ENCODE data around the gene ACP3. TPM values are rescaled to one million over a fixed set of nuclear protein-coding genes. Genes with fewer than 3 reads are reported as not detected.

The ACP3 gene
- total RNA-seq, 2 donors from 2014 or later, result 8.1 to 23.5 TPM

- H3K36me3 ChIP-seq, result no peaks in the 10 kb centered on the region
- intact Hi-C loops (cut with DNase I), result no loop called here
Measured at GRCh38 chr3:132283440-132283839, 33.8 kb upstream of the ACP3 start.

DNA sequence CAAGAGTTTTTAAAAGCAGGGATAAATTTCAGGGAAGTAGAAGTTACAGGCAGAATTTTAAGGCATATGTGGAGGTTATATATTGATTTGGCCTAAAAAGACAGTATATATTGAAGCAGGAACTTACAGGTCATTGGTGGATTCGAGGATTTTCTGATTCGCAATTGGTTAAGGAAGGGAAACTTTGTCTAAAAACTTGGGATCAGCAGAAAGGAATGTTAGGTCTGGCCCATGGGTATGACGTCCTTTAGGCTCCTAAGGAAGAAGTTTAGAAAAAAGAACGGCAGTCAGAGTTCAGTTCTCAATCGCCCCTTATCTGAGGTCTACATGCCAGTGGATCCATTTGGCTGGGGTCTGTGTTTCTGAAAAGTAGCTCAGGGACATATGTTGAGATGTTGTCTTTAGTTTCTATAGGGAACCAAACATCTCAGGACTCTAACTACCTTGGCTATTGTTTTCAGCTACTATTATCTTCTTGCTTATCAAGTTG is 33.2 kb upstream of the ACP3 start:
- Histone ChIP-seq H3K4me1 (no peaks in the 10 kb centered on the region), H3K9ac (ENCODE audit: low read depth in 2 of 2, low read length in 2 of 2) (no peak overlapping the region), H3K27me3 (no peaks in the 10 kb centered on the region), H3K9me3 (no peaks in the 10 kb centered on the region), H3K36me3 (no peaks in the 10 kb centered on the region), H3K27ac (no peak overlapping the region), H3K4me3 (no peak overlapping the region)
- no peak for DNase-seq
- TF ChIP-seq CTCF (IDR thresholded peaks at IDR 0.05), result no peak
- intact Hi-C loops (cut with DNase I), result no loop called here

More at GRCh38 chr3:132283440-132283839, 33.8 kb upstream of the ACP3 start:
- no peak for DNase-seq
- no peak overlapping the region for H3K9ac ChIP-seq (ENCODE audit: low read depth in 2 of 2, low read length in 2 of 2)
- H3K9me3 ChIP-seq, result no peaks in the 10 kb centered on the region
- no peak overlapping the region for H3K27ac ChIP-seq
- no peaks in the 10 kb centered on the region for H3K4me1 ChIP-seq
- no peak for TF ChIP-seq CTCF (IDR thresholded peaks at IDR 0.05)
- H3K4me3 ChIP-seq, result no peak overlapping the region
- no peaks in the 10 kb centered on the region for H3K27me3 ChIP-seq

- Histone ChIP-seq H3K27ac (no peak overlapping the region), H3K4me3 (no peak overlapping the region), H3K4me1 (no peaks in the 10 kb centered on the region), H3K9me3 (no peaks in the 10 kb centered on the region), H3K36me3 (no peaks in the 10 kb centered on the region), H3K9ac (ENCODE audit: low read depth in 2 of 2, low read length in 2 of 2) (no peak overlapping the region), H3K27me3 (no peaks in the 10 kb centered on the region)
- TF ChIP-seq CTCF (IDR thresholded peaks at IDR 0.05), result no peak
- no peak for DNase-seq
- intact Hi-C loops (cut with DNase I), result no loop called here
Measured at GRCh38 chr3:132284781-132285619, 32.2 kb upstream of the ACP3 start.

- no peak for TF ChIP-seq CTCF (IDR thresholded peaks at IDR 0.05)
- Histone ChIP-seq H3K9ac (ENCODE audit: low read depth in 2 of 2, low read length in 2 of 2) (no peak overlapping the region), H3K4me1 (no peaks in the 10 kb centered on the region), H3K27ac (no peak overlapping the region), H3K4me3 (no peak overlapping the region), H3K27me3 (no peaks in the 10 kb centered on the region), H3K9me3 (no peaks in the 10 kb centered on the region), H3K36me3 (no peaks in the 10 kb centered on the region)
- no peak for DNase-seq
- intact Hi-C loops (cut with DNase I), result no loop called here
Measured at GRCh38 chr3:132285620-132285945, 31.6 kb upstream of the ACP3 start.

GRCh38 chr3:132286035-132286434 is 31.2 kb upstream of the ACP3 start:
- Histone ChIP-seq H3K27ac (no peak overlapping the region), H3K27me3 (no peaks in the 10 kb centered on the region), H3K9me3 (no peaks in the 10 kb centered on the region), H3K4me1 (no peaks in the 10 kb centered on the region), H3K9ac (ENCODE audit: low read depth in 2 of 2, low read length in 2 of 2) (no peak overlapping the region), H3K4me3 (no peak overlapping the region), H3K36me3 (no peaks in the 10 kb centered on the region)
- DNase-seq, result no peak
- TF ChIP-seq CTCF (IDR thresholded peaks at IDR 0.05), result no peak
- intact Hi-C loops (cut with DNase I), result no loop called here

Data from colonic mucosa (tissue), 4 donors.